Skeletal muscle tissue (tissue), 4 donors: ENCODE data around the gene ENPP1. TPM values are rescaled to one million over a fixed set of nuclear protein-coding genes. Genes with fewer than 3 reads are reported as not detected.

ENCODE experiments used
- H3K27ac ChIP-seq: one replicate; pipeline ENCODE4 v1.7.0; 2013; ENCODE audit warnings: mild to moderate bottlenecking, low read depth, low read length, inconsistent platforms
- H3K27me3 ChIP-seq, 3 donors: one replicate each; pipeline ENCODE4 v1.7.0; 2013; ENCODE audit warnings: low read length in 3 of 3; ENCODE audit not compliant: control insufficient read depth in 3 of 3, insufficient read depth in 3 of 3
- H3K36me3 ChIP-seq, 3 donors: one replicate each; pipeline ENCODE4 v1.7.0; 2013; ENCODE audit warnings: low read length in 3 of 3; ENCODE audit not compliant: control insufficient read depth in 3 of 3, insufficient read depth in 3 of 3
- H3K4me1 ChIP-seq, 3 donors: one replicate each; pipeline ENCODE4 v1.7.0; 2013; ENCODE audit warnings: low read length in 3 of 3, mild to moderate bottlenecking in 3 of 3; ENCODE audit not compliant: control insufficient read depth in 3 of 3, insufficient read depth in 3 of 3
- H3K4me3 ChIP-seq, 3 donors: one replicate each; pipeline ENCODE4 v1.7.0; 2013; ENCODE audit warnings: low read length in 3 of 3
- H3K9ac ChIP-seq, 3 donors: one replicate each; pipeline ENCODE4 v1.7.0; 2013; ENCODE audit warnings: low read length in 3 of 3, mild to moderate bottlenecking in 3 of 3, moderate library complexity in 2 of 3, low read depth in 1 of 3
- H3K9me3 ChIP-seq, 3 donors: one replicate each; pipeline ENCODE4 v1.7.0; 2013; ENCODE audit warnings: low read length in 3 of 3; ENCODE audit not compliant: control insufficient read depth in 3 of 3
- total RNA-seq: library from RNA; depleted of rRNA; stranded (reverse); fragments of >200 nt; gene quantifications from one replicate; pipeline ENCODE4 v1.2.3, GENCODE V29; 2014
- donor health status: Osteomylitis.

ENPP1 gene
- total RNA-seq, 1 donor from 2014 or later, result 17.7 TPM

GRCh38 chr6:131840441-131840840 is 32.6 kb downstream of the ENPP1 start:
- Histone ChIP-seq H3K4me3 (no peak overlapping the region), H3K9me3 (no peaks in the 10 kb centered on the region), H3K36me3 (no peaks in the 10 kb centered on the region), H3K4me1 (no peaks in the 10 kb centered on the region), H3K27ac (no peak overlapping the region), H3K9ac (no peak overlapping the region), H3K27me3 (no peaks in the 10 kb centered on the region)

DNA sequence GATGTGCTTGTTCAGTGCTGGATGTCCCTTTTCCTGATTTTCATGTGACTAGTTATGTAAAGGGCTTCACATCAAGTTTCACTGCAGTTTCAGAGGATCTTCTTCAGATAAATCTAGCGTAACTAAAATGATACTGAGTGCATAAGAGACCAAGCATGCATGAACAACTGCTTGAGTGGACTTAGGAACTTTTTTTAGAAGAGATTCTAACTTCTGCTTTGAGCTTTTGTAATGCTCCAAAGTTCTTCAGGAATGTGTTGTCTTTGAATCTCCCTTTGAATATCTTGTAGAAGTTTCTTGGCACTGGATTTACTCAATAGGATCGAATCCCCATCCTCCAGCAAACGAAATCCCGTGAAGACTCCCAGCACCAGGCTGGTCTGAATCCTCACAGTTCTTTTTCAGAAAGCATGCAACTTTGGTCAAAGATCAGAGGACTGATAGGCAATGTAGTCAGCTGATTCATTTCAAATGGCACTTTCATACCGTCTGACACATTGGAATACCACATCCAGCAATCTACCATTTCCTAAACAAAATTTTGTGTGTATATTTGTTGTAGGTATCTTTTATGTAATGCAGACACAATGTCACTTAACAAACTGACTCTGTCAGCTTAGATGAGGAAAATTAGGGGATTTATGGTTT is 33.2 kb downstream of the ENPP1 start:
- Histone ChIP-seq H3K9me3 (no peaks in the 10 kb centered on the region), H3K27ac (no peak overlapping the region), H3K4me1 (no peaks in the 10 kb centered on the region), H3K36me3 (no peaks in the 10 kb centered on the region), H3K9ac (no peak overlapping the region), H3K4me3 (no peak overlapping the region), H3K27me3 (no peaks in the 10 kb centered on the region)

DNA sequence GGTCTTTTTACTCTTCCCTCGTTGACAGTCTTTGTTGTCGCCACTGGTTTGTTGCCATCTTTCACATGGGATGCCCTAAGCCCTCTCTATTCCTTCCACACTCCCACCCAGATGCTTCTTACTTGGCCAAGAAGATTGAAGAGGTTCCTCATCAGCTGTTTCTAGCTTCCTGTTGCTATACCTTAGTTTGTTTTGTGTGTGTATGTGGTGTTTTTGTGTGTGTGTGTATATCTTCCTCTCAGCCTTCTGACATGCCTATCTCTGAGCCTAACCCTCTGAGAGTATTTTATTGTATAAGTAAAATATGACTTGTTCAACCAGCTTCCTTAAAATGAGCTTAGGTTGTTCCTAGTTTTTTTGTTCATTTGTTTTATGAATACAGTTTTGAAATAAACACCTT is 35.9 kb downstream of the ENPP1 start:
- no peaks in the 10 kb centered on the region for H3K9me3 ChIP-seq
- no peaks in the 10 kb centered on the region for H3K36me3 ChIP-seq
- no peaks in the 10 kb centered on the region for H3K27me3 ChIP-seq
- H3K4me3 ChIP-seq, result no peak overlapping the region
- H3K27ac ChIP-seq, result no peak overlapping the region
- no peak overlapping the region for H3K9ac ChIP-seq
- no peaks in the 10 kb centered on the region for H3K4me1 ChIP-seq

DNA sequence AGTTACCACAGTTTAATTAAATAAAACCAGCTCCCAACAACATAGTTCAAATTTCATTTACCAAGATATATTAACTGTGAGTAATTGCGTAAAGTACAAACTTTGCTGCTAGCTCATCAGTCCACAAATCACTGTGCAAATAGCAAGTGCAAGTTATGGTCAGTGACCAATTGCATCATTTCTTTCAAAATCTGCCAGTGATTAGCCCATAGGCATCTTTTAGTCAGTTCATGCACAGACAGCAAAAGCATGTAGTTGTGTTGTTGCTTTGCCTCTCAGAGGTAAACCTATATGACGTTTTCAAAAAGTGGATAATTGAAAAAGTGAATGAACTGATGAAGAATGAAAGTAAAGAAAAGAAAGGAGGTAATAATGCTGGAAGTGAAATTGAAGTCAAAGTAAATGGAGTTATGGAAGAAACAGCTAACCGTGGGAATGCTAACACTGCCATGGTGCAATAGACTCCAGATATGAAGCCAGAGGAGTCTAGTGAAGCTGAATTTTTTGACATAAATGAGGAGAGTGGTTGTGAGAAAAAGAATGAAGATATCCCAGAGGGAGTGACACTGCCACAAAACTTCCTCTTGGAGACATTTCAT is 36.5 kb downstream of the ENPP1 start:
- Histone ChIP-seq H3K4me3 (no peak overlapping the region), H3K9me3 (no peaks in the 10 kb centered on the region), H3K27me3 (no peaks in the 10 kb centered on the region), H3K27ac (no peak overlapping the region), H3K36me3 (no peaks in the 10 kb centered on the region), H3K9ac (no peak overlapping the region), H3K4me1 (no peaks in the 10 kb centered on the region)

GRCh38 chr6:131846023-131846663 is 38.3 kb downstream of the ENPP1 start:
- Histone ChIP-seq H3K27ac (no peak overlapping the region), H3K4me1 (no peaks in the 10 kb centered on the region), H3K4me3 (peak overlapping the region in 1 of 3 donors; percentile 18), H3K9ac (no peak overlapping the region), H3K36me3 (peaks cover 0 to 5% (median 2%) of the 10 kb centered on the region in 3 donors), H3K9me3 (no peaks in the 10 kb centered on the region), H3K27me3 (no peaks in the 10 kb centered on the region)

- Histone ChIP-seq H3K4me3 (no peak overlapping the region), H3K9me3 (no peaks in the 10 kb centered on the region), H3K27me3 (no peaks in the 10 kb centered on the region), H3K36me3 (peaks cover 0 to 5% (median 2%) of the 10 kb centered on the region in 3 donors), H3K27ac (no peak overlapping the region), H3K9ac (no peak overlapping the region), H3K4me1 (no peaks in the 10 kb centered on the region)
Measured at GRCh38 chr6:131846905-131847304, 39.1 kb downstream of the ENPP1 start.

GRCh38 chr6:131849799-131850198 is 42.0 kb downstream of the ENPP1 start:
- no peaks in the 10 kb centered on the region for H3K9me3 ChIP-seq
- no peak overlapping the region for H3K4me3 ChIP-seq
- no peaks in the 10 kb centered on the region for H3K4me1 ChIP-seq
- no peak overlapping the region for H3K27ac ChIP-seq
- H3K27me3 ChIP-seq, result no peaks in the 10 kb centered on the region
- peaks cover 0 to 8% (median 2%) of the 10 kb centered on the region in 3 donors for H3K36me3 ChIP-seq
- H3K9ac ChIP-seq, result no peak overlapping the region

DNA sequence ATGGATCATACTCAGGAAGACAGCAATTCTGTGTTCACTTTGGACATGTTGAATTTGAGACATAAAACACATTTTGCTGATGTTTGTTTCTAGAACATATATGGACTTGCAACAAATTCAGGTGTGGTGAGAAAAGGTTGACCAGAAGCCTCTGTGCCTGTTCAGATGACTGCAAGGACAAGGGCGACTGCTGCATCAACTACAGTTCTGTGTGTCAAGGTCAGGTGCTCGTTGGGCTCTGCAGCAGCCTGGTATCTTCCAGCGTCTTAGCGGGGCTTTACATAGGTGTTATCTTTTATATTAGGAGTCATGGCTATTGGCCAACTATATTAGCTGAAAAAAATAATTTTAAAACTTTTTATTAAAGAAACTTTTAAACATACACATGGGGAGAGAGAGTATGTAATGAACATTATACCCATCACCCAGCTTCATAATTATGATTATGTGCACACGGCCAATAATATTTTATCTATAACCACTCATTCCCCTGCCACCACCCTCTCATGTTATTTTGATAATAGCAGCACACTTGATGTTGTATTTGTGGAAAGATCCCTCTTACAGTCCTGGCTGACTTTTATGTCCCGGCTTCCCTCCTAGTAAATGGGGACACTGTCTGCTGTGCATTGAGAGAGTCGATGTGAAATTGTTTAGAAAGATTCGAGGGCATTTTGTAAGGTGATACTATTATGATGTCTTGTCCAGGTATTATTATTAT is 43.4 kb downstream of the ENPP1 start:
- Histone ChIP-seq H3K9ac (no peak overlapping the region), H3K27me3 (no peaks in the 10 kb centered on the region), H3K9me3 (no peaks in the 10 kb centered on the region), H3K27ac (no peak overlapping the region), H3K36me3 (peaks cover 0 to 8% (median 2%) of the 10 kb centered on the region in 3 donors), H3K4me3 (no peak overlapping the region), H3K4me1 (no peaks in the 10 kb centered on the region)

DNA sequence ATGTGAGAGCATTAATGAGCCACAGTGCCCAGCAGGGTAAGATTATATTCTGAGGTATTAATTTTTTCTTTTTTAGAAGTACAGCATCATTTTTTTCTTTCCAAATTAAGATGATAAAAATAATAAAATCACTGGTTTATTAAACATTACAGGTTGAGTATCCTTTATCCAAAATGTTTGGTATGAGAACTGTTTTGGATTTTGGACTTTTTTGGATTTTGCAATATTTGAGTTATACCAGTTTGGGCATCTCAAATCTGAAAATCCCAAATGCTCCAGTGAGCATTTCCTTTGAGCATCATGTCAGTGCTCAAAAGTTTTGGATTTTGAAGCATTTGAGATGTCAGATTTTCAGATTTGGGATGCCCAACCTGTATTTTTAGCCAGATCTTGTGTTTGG is 44.4 kb downstream of the ENPP1 start:
- Histone ChIP-seq H3K36me3 (peaks cover 0 to 8% (median 2%) of the 10 kb centered on the region in 3 donors), H3K27ac (no peak overlapping the region), H3K4me3 (no peak overlapping the region), H3K27me3 (no peaks in the 10 kb centered on the region), H3K4me1 (no peaks in the 10 kb centered on the region), H3K9ac (no peak overlapping the region), H3K9me3 (no peaks in the 10 kb centered on the region)

- Histone ChIP-seq H3K27me3 (no peaks in the 10 kb centered on the region), H3K4me3 (no peak overlapping the region), H3K9ac (no peak overlapping the region), H3K9me3 (no peaks in the 10 kb centered on the region), H3K27ac (no peak overlapping the region), H3K36me3 (peaks cover 0 to 8% (median 2%) of the 10 kb centered on the region in 3 donors), H3K4me1 (no peaks in the 10 kb centered on the region)
Measured at GRCh38 chr6:131854803-131855202, 47.0 kb downstream of the ENPP1 start.
